ENCODE data around the gene FCER2. TPM values are rescaled to one million over a fixed set of nuclear protein-coding genes. Genes with fewer than 3 reads are reported as not detected.
"Not testable (repeated sequence)": the region's sequence is repeated elsewhere in the genome, so short reads cannot be mapped to it uniquely, and the experiment has no call there.

The FCER2 gene
- total RNA-seq, 4 donors from 2014 or later = not detected

DNA sequence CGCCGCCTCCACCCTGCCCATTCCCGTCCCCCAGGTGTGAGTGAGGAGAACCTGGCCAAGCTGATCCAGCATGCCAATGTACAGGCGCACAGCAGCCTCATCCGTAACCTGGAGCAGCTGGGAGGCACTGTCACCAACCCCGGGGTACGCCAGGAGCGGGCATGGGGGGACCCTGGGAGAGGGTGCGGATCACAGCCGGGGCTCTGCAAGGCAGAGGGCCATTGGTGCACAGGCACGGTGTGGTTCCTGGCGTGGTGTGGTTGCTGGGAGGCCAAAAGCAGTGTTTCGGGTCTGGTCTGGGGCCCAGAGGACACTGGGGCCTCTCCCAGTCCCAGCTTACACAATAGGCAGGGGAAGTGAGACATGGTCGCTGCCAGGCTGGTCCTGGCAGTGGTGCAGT, 56.8 kb downstream of the FCER2 start:
- no peak overlapping the region for H3K4me3 ChIP-seq
- peaks cover 0 to 57% (median 4%) of the 10 kb centered on the region in 3 donors for H3K36me3 ChIP-seq
- WGBS, 2 donors = 60 to 81% methylated on average over 1 to 4 of the region's 14 CpGs
- DNase-seq = no peak
- no peaks in the 10 kb centered on the region for H3K9me3 ChIP-seq
- no peak overlapping the region for H3K27ac ChIP-seq
- H3K4me1 ChIP-seq = no peaks in the 10 kb centered on the region
- TF ChIP-seq, protein P1, sequence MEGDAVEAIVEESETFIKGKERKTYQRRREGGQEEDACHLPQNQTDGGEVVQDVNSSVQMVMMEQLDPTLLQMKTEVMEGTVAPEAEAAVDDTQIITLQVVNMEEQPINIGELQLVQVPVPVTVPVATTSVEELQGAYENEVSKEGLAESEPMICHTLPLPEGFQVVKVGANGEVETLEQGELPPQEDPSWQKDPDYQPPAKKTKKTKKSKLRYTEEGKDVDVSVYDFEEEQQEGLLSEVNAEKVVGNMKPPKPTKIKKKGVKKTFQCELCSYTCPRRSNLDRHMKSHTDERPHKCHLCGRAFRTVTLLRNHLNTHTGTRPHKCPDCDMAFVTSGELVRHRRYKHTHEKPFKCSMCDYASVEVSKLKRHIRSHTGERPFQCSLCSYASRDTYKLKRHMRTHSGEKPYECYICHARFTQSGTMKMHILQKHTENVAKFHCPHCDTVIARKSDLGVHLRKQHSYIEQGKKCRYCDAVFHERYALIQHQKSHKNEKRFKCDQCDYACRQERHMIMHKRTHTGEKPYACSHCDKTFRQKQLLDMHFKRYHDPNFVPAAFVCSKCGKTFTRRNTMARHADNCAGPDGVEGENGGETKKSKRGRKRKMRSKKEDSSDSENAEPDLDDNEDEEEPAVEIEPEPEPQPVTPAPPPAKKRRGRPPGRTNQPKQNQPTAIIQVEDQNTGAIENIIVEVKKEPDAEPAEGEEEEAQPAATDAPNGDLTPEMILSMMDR (IDR thresholded peaks at IDR 0.05) = no peak
- TF ChIP-seq POLR2A (IDR thresholded peaks at IDR 0.05) = no peak
- intact Hi-C loops (cut with DNase I) = no loop called here
- H3K27me3 ChIP-seq = peaks cover 0 to 42% (median 0%) of the 10 kb centered on the region in 4 donors

DNA sequence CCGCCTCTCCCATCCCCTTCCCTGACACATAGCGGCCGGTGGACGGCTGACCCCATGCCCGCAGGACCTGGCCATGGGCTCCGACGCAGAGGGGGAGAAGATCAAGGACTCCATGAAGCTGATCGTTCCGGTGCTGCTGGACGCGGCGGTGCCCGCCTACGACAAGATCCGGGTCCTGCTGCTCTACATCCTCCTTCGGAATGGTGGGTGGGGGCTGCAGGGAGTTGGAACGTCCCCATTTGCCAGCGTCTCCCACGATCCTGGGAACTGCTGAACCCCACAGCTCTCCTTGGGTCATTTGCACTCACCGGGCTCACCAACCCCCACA, 57.4 kb downstream of the FCER2 start:
- no peaks in the 10 kb centered on the region for H3K9me3 ChIP-seq
- intact Hi-C loops (cut with DNase I) = no loop called here
- peaks cover 0 to 57% (median 4%) of the 10 kb centered on the region in 3 donors for H3K36me3 ChIP-seq
- WGBS, 2 donors = 94 to 100% methylated on average over 1 to 3 of the region's 20 CpGs
- peaks cover 0 to 42% (median 0%) of the 10 kb centered on the region in 4 donors for H3K27me3 ChIP-seq
- H3K4me3 ChIP-seq = no peak overlapping the region
- H3K27ac ChIP-seq = no peak overlapping the region
- no peak for DNase-seq
- no peaks in the 10 kb centered on the region for H3K4me1 ChIP-seq
- TF ChIP-seq, protein P1 (IDR thresholded peaks at IDR 0.05) = no peak
- no peak for TF ChIP-seq POLR2A (IDR thresholded peaks at IDR 0.05)

DNA sequence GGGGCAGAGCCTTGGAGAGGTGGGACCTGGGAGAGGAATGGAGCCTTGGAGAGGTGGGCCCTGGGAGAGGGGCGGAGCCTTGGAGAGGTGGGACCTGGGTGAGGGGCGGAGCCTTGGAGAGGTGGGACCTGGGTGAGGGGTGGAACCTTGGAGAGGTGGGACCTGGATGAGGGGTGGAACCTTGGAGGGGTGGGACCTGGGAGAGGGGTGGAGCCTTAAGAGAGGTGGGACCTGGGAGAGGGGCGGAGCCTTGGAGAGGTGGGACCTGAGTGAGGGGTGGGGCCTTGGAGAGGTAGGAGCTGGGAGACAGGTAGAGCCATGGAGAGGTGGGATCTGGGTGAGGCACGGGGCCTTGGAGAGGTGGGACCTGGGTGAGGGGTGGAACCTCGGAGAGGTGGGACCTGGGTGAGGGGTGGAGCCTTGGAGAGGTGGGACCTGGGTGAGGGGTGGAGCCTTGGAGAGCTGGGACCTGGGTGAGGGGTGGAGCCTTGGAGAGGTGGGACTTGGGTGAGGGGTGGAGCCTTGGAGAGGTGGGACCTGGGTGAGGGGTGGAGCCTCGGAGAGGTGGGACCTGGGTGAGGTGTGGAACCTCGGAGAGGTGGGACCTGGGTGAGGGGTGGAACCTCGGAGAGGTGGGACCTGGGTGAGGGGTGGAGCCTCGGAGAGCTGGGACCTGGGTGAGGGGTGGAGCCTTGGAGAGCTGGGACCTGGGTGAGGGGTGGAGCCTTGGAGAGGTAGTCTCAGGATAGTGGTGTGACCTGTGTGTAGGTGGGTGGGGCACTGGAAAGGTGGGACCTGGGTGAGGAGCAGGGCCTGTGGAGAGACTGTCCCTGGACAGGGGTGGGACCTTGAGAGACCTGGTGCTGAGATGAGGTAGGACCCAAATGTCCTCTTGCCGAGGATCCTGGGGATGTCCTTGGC, 58.0 kb downstream of the FCER2 start:
- H3K9me3 ChIP-seq; H3K4me1 ChIP-seq; intact Hi-C loops (cut with DNase I); DNase-seq; H3K27ac ChIP-seq; H3K4me3 ChIP-seq: not testable (repeated sequence)
- Histone ChIP-seq H3K36me3 (peaks cover 0 to 57% (median 4%) of the 10 kb centered on the region in 3 donors), H3K27me3 (peaks cover 0 to 49% (median 0%) of the 10 kb centered on the region in 4 donors)
- 57 to 64% methylated on average over 8 to 9 of the region's 10 CpGs for WGBS, 2 donors

DNA sequence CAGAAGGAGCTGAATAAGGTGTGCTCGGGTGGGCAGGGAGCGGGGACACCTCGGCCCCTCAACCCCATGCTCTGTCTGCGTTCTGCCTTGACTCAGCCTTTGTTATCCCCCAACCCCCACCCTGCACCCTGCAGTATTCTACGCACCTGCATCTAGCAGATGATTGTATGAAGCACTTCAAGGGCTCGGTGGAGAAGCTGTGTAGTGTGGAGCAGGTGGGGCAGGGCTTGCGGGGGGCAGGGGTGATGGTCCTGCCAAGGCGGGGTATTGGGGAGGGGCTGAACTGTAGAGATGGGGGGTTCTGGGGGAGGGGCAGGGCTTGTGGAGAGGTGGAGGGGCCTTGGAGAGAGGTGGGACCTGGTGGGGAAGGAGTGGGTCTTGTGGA, 58.9 kb downstream of the FCER2 start:
- WGBS, 2 donors = 93% methylated on average over 5 to 8 of the region's 8 CpGs
- no peak overlapping the region for H3K27ac ChIP-seq

DNA sequence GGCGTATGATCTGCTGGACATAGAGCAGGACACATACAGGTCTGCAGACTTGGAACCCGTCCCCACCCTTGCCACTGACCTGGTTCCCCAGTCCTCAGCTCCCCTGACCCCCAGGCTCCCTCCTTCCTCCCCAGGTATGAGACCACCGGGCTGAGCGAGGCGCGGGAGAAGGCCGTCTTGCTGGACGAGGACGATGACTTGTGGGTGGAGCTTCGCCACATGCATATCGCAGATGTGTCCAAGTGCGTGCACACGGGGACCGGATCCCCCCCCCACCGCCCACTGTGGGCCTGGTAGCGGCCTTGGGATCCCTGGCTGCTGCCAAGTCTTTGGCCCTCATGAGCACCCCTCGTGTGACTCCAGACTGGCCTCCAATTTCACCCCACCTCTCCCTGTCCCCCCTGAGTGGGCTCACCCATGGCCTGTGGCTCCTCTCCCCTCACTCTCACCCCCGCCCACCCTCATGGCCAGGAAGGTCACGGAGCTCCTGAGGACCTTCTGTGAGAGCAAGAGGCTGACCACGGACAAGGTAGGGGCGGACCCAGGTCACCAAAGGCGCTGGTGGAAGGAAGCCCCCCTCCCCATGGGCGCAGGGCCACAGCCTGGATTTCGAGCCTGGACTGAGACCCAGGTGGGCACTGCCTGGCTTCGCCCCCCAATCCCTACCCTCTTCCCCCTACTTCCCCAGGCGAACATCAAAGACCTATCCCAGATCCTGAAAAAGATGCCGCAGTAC, 59.5 kb downstream of the FCER2 start:
- intact Hi-C loops (cut with DNase I) = no loop called here
- peaks cover 0 to 53% (median 4%) of the 10 kb centered on the region in 3 donors for H3K36me3 ChIP-seq
- peaks cover 0 to 14% (median 0%) of the 10 kb centered on the region in 3 donors for H3K4me1 ChIP-seq
- no peak for DNase-seq
- H3K27ac ChIP-seq = no peak overlapping the region
- 92% methylated on average over 14 to 17 of the region's 27 CpGs for WGBS, 2 donors
- H3K4me3 ChIP-seq = no peak overlapping the region
- peaks cover 0 to 62% (median 0%) of the 10 kb centered on the region in 4 donors for H3K27me3 ChIP-seq
- TF ChIP-seq, protein P1 (IDR thresholded peaks at IDR 0.05) = no peak
- TF ChIP-seq POLR2A (IDR thresholded peaks at IDR 0.05) = no peak
- no peaks in the 10 kb centered on the region for H3K9me3 ChIP-seq

More for the DNA sequence above, 58.9 kb downstream of the FCER2 start:
- Histone ChIP-seq H3K36me3 (peaks cover 0 to 57% (median 4%) of the 10 kb centered on the region in 3 donors), H3K9me3 (no peaks in the 10 kb centered on the region), H3K4me3 (no peak overlapping the region), H3K27me3 (peaks cover 0 to 56% (median 0%) of the 10 kb centered on the region in 4 donors), H3K4me1 (peaks cover 0 to 9% (median 0%) of the 10 kb centered on the region in 3 donors)
- DNase-seq = no peak
- TF ChIP-seq, protein P1 (IDR thresholded peaks at IDR 0.05) = no peak
- no peak for TF ChIP-seq POLR2A (IDR thresholded peaks at IDR 0.05)
- intact Hi-C loops (cut with DNase I) = no loop called here

All from esophagus squamous epithelium (tissue), 5 donors.